SK-N-SH (cell line): ENCODE results near the gene THADA. TPM values are rescaled to one million over a fixed set of nuclear protein-coding genes. Genes with fewer than 3 reads are reported as not detected.
A peak's percentile ranks its signal among the peaks of the same experiment; 100 is the strongest.

Source experiments
- CTCF ChIA-PET: fragments of 300-600, 350-600 bp; formaldehyde crosslinking; extraction: SDS; loops from one replicate; lab custom pipeline; 2021; lab: Yijun Ruan, JAX
- POLR2A ChIA-PET: fragments of 350-600 bp; sonication (Branson Sonifier 250); formaldehyde crosslinking; extraction: SDS; loops from one replicate; lab custom pipeline; 2020; ENCODE audit warnings: antibody characterized with exemption, inconsistent platforms; lab: Yijun Ruan, JAX
- DNase-seq: peaks from one replicate; pipeline ENCODE4 v3.0.0; 2012
- H2AFZ ChIP-seq: fragments of 200-600 bp; sonication (generic); 2 replicates; pipeline ENCODE4 v1.8.1; 2016; ENCODE audit warnings: antibody characterized with exemption, mild to moderate bottlenecking, low read depth
- H3F3A ChIP-seq: fragments of 200-600 bp; sonication (generic); replicated peaks from 2 replicates; pipeline ENCODE3; 2016; ENCODE audit warnings: antibody characterized with exemption, mild to moderate bottlenecking; ENCODE audit not compliant: insufficient read depth
- H3K27ac ChIP-seq, 2 experiments: fragments of 200-500 bp in 1 of 2; fragments of 200-600 bp in 1 of 2; sonication (Bioruptor generic) in 1 of 2; sonication (generic), shearing (Covaris generic) in 1 of 2; 2 replicates each; pipeline versions ENCODE4 v1.5.1 to v1.6.1; 2014 to 2016; ENCODE audit warnings: low read depth in 2 of 2, inconsistent platforms in 1 of 2, low read length in 1 of 2, mild to moderate bottlenecking in 1 of 2, mixed read lengths in 1 of 2
- H3K27me3 ChIP-seq: fragments of 200-600 bp; sonication (generic), shearing (Covaris generic); 2 replicates; pipeline ENCODE4 v1.6.1; 2016; ENCODE audit warnings: mixed run types; ENCODE audit not compliant: insufficient read depth
- H3K36me3 ChIP-seq, 2 experiments: fragments of 200-500 bp in 1 of 2; fragments of 200-600 bp in 1 of 2; sonication (Bioruptor generic) in 1 of 2; sonication (generic) in 1 of 2; replicated peaks in 1 of 2; 2 replicates each; pipeline versions ENCODE3 to v1.5.1; 2014 to 2016; ENCODE audit warnings: low read length in 1 of 2, mild to moderate bottlenecking in 1 of 2; ENCODE audit not compliant: insufficient read depth in 2 of 2, control insufficient read depth in 1 of 2
- H3K4me1 ChIP-seq, 2 experiments: fragments of 200-500 bp in 1 of 2; fragments of 200-600 bp in 1 of 2; sonication (Bioruptor generic) in 1 of 2; sonication (generic), shearing (Covaris generic) in 1 of 2; 2 replicates each; pipeline versions ENCODE4 v1.5.1 to v1.6.1; 2014 to 2016; ENCODE audit warnings: low read depth in 1 of 2, low read length in 1 of 2, mixed run types in 1 of 2; ENCODE audit not compliant: insufficient read depth in 2 of 2, control insufficient read depth in 1 of 2
- H3K4me2 ChIP-seq: fragments of 200-600 bp; sonication (generic), shearing (Covaris generic); 2 replicates; pipeline ENCODE4 v1.6.1; 2017; ENCODE audit warnings: mixed run types
- H3K4me3 ChIP-seq, 2 experiments: fragments of 200-500 bp in 1 of 2; fragments of 200-600 bp in 1 of 2; sonication (Bioruptor generic) in 1 of 2; sonication (generic), shearing (Covaris generic) in 1 of 2; 2 replicates each; pipeline versions ENCODE4 v1.5.1 to v1.8.1; 2014 to 2016; ENCODE audit warnings: low read depth in 2 of 2, inconsistent platforms in 1 of 2, low read length in 1 of 2, mild to moderate bottlenecking in 1 of 2, mixed read lengths in 1 of 2, moderate library complexity in 1 of 2
- H3K79me2 ChIP-seq: fragments of 200-600 bp; sonication (generic); 2 replicates; pipeline ENCODE4 v1.8.1; 2017; ENCODE audit warnings: mild to moderate bottlenecking; ENCODE audit not compliant: insufficient read depth
- H3K9ac ChIP-seq: fragments of 200-600 bp; sonication (generic); 2 replicates; pipeline ENCODE4 v1.6.1; 2017; ENCODE audit warnings: mixed run types
- H3K9me2 ChIP-seq: fragments of 200-600 bp; sonication (generic); 2 replicates; pipeline ENCODE4 v1.6.1; 2017; ENCODE audit warnings: mixed run types
- H3K9me3 ChIP-seq: fragments of 200-600 bp; sonication (generic); 2 replicates; pipeline ENCODE4 v1.6.1; 2017; ENCODE audit warnings: mixed run types, mild to moderate bottlenecking, moderate library complexity
- H4K20me1 ChIP-seq: fragments of 200-600 bp; sonication (generic); 2 replicates; pipeline ENCODE4 v1.6.1; 2017; ENCODE audit warnings: mild to moderate bottlenecking, mixed run types; ENCODE audit not compliant: insufficient read depth
- CHD2 ChIP-seq: fragments of 150-350 bp; IDR thresholded peaks from 2 replicates; pipeline ENCODE4 v1.6.1; 2018; ENCODE audit warnings: low read length; ENCODE audit not compliant: partially characterized antibody
- CTCF ChIP-seq: fragments of 200-600 bp; sonication (generic); IDR thresholded peaks from 2 replicates; pipeline ENCODE4 v1.6.1; 2017; ENCODE audit warnings: antibody characterized with exemption, mild to moderate bottlenecking, moderate library complexity
- ELF1 ChIP-seq: IDR thresholded peaks from 2 replicates; pipeline ENCODE4 v1.4.0; 2012
- EP300 ChIP-seq, 2 experiments: IDR thresholded peaks; 2 replicates each; pipeline versions ENCODE4 v1.4.0 to v1.6.1; 2012; ENCODE audit warnings: borderline replicate concordance in 1 of 2, low read depth in 1 of 2, low read length in 1 of 2
- EZH2phosphoT487 ChIP-seq: fragments of 200-600 bp; sonication (generic); IDR thresholded peaks from 2 replicates; pipeline ENCODE4 v1.6.1; 2017; ENCODE audit warnings: low read depth, mixed run types, mild to moderate bottlenecking, antibody characterized with exemption, moderate library complexity, borderline replicate concordance
- FOSL2 ChIP-seq: IDR thresholded peaks from 2 replicates; pipeline ENCODE4 v1.4.0; 2012; ENCODE audit warnings: low read depth, mild to moderate bottlenecking, moderate library complexity, borderline replicate concordance
- FOXJ3 ChIP-seq: sonication (generic); formaldehyde crosslinking; IDR thresholded peaks from 2 replicates; pipeline ENCODE4 v1.5.1; 2020; ENCODE audit warnings: mild to moderate bottlenecking, missing genetic modification reagents
- FOXM1 ChIP-seq: IDR thresholded peaks from 2 replicates; pipeline ENCODE4 v1.4.0; 2012; ENCODE audit warnings: low read depth, mild to moderate bottlenecking
- GABPA ChIP-seq: IDR thresholded peaks from 2 replicates; pipeline ENCODE4 v1.4.0; 2012; ENCODE audit warnings: low read depth, mild to moderate bottlenecking
- GATA2 ChIP-seq: sonication (generic); formaldehyde crosslinking; IDR thresholded peaks from 2 replicates; pipeline ENCODE4 v1.5.0; 2020; ENCODE audit warnings: mild to moderate bottlenecking, missing genetic modification reagents
- JUND ChIP-seq: IDR thresholded peaks from 2 replicates; pipeline ENCODE4 v1.4.0; 2012
- MAX ChIP-seq: IDR thresholded peaks from 2 replicates; pipeline ENCODE4 v1.4.0; 2012; ENCODE audit warnings: low read depth
- MEF2A ChIP-seq: IDR thresholded peaks from 2 replicates; pipeline ENCODE4 v1.4.0; 2012; ENCODE audit warnings: low read depth, borderline replicate concordance
- MXI1 ChIP-seq: IDR thresholded peaks from 2 replicates; pipeline ENCODE4 v1.6.1; 2012; ENCODE audit warnings: mild to moderate bottlenecking, low read depth, low read length, improper control_type of control experiment
- NRF1 ChIP-seq: IDR thresholded peaks from 2 replicates; pipeline ENCODE4 v1.6.1; 2012; ENCODE audit warnings: low read depth, mild to moderate bottlenecking, low read length
- POLR2AphosphoS5 ChIP-seq: IDR thresholded peaks from 2 replicates; pipeline ENCODE4 v1.6.1; 2012; ENCODE audit warnings: low read depth, low read length
- RAD21 ChIP-seq: IDR thresholded peaks from 2 replicates; pipeline ENCODE4 v1.6.1; 2012; ENCODE audit warnings: mild to moderate bottlenecking, low read length
- RCOR1 ChIP-seq: fragments of 150-350 bp; IDR thresholded peaks from 2 replicates; pipeline ENCODE4 v1.6.1; 2017; ENCODE audit warnings: antibody characterized with exemption, low read length
- RFX5 ChIP-seq: IDR thresholded peaks from 2 replicates; pipeline ENCODE4 v1.6.1; 2012; ENCODE audit warnings: mild to moderate bottlenecking, improper control_type of control experiment, low read length
- RXRA ChIP-seq: IDR thresholded peaks from 2 replicates; pipeline ENCODE4 v1.4.0; 2012; ENCODE audit warnings: low read depth, mild to moderate bottlenecking, borderline replicate concordance
- SIN3A ChIP-seq: IDR thresholded peaks from 2 replicates; pipeline ENCODE4 v1.6.1; 2012; ENCODE audit warnings: low read depth, mild to moderate bottlenecking, low read length, moderate library complexity, borderline replicate concordance
- SMC3 ChIP-seq: IDR thresholded peaks from 2 replicates; pipeline ENCODE4 v1.6.1; 2012; ENCODE audit warnings: low read depth, low read length, improper control_type of control experiment
- TCF12 ChIP-seq: IDR thresholded peaks from 2 replicates; pipeline ENCODE4 v1.4.0; 2012
- TEAD4 ChIP-seq: IDR thresholded peaks from 2 replicates; pipeline ENCODE4 v1.4.0; 2012; ENCODE audit warnings: mild to moderate bottlenecking, borderline replicate concordance; ENCODE audit not compliant: insufficient read depth
- USF1 ChIP-seq: IDR thresholded peaks from 2 replicates; pipeline ENCODE4 v1.4.0; 2012; ENCODE audit warnings: low read depth, borderline replicate concordance
- USF2 ChIP-seq: fragments of 150-350 bp; IDR thresholded peaks from 2 replicates; pipeline ENCODE4 v1.6.1; 2017; ENCODE audit warnings: antibody characterized with exemption, low read length, low read depth, borderline replicate concordance
- polyA plus RNA-seq, 3 experiments: library from polyadenylated mRNA; depleted of rRNA; stranded (reverse); fragments of >200 nt; gene quantifications; 2 replicates each; pipeline ENCODE4 v1.2.3, GENCODE V29; 2012

The THADA gene
- polyA plus RNA-seq, 1 of the 3 experiments (the other 2 are of a cell fraction) = 25.6 TPM

GRCh38 chr2:43522177-43522576 is 73.7 kb downstream of the THADA start:
- no peaks in the 10 kb centered on the region for H4K20me1 ChIP-seq
- no peaks in the 10 kb centered on the region for H3K27me3 ChIP-seq
- peaks cover 21% of the 10 kb centered on the region in 2 experiments for H3K36me3 ChIP-seq
- H3K79me2 ChIP-seq = no peaks in the 10 kb centered on the region; the same call in 1 of the 2 replicates
- H3K9me3 ChIP-seq = no peaks in the 10 kb centered on the region
- no peak overlapping the region for H3K9ac ChIP-seq
- no peak overlapping the region for H3K4me2 ChIP-seq
- peaks cover 14 to 16% of the 10 kb centered on the region in 2 experiments; a peak in 3 of 4 replicates for H3K4me1 ChIP-seq
- H3K27ac ChIP-seq = peak overlapping the region in 1 of 2 experiments; percentile 95; a peak in 2 of 4 replicates
- H3K9me2 ChIP-seq = no peaks in the 10 kb centered on the region
- no peak overlapping the region for H2AFZ ChIP-seq
- H3K4me3 ChIP-seq = no peak overlapping the region
- POLR2A ChIA-PET = interaction anchor here (0.9 to 1.1 kb wide), 3 partner anchors 255 to 296 kb away, joined by 3 to 5 read pairs (median 4); partner anchors contain the start of gene ZFP36L2
- no peak for TF ChIP-seq RXRA
- TF ChIP-seq TEAD4 = peak; percentile 38; the same call in 1 of the 2 replicates
- TF ChIP-seq USF1 = no peak
- TF ChIP-seq FOSL2 = no peak
- peak; percentile 65 for TF ChIP-seq CHD2
- TF ChIP-seq MAX = no peak
- peak in 1 of 2 experiments; percentile 93; a peak in 2 of 4 replicates for TF ChIP-seq EP300 (IDR thresholded peaks at IDR 0.05; ENCODE audit: borderline replicate concordance in 1 of 2, low read depth in 1 of 2, low read length in 1 of 2)
- TF ChIP-seq NRF1 = no peak
- no peak for TF ChIP-seq JUND
- no peak for TF ChIP-seq FOXJ3 (CRISPR knock-in tag)
- TF ChIP-seq ELF1 = no peak
- TF ChIP-seq RFX5 = no peak; the same call in 1 of the 2 replicates
- no peak for TF ChIP-seq MEF2A
- TF ChIP-seq SMC3 = no peak
- peak; percentile 94 for TF ChIP-seq GATA2 (CRISPR knock-in tag)
- no peak for TF ChIP-seq USF2
- TF ChIP-seq MXI1 = peak; percentile 24; the same call in 1 of the 2 replicates
- peak; percentile 78 for TF ChIP-seq RCOR1
- no peak for TF ChIP-seq POLR2AphosphoS5
- no peak for TF ChIP-seq EZH2phosphoT487
- TF ChIP-seq RAD21 = peak; percentile 29; the same call in 1 of the 2 replicates
- peak; percentile 26; the same call in 1 of the 2 replicates for TF ChIP-seq TCF12
- no peak for TF ChIP-seq CTCF
- no peak for TF ChIP-seq SIN3A
- TF ChIP-seq FOXM1 = no peak
- no peak for TF ChIP-seq GABPA
- peak; percentile 48 for DNase-seq
- peaks cover 19% of the 10 kb centered on the region for H3F3A ChIP-seq
- CTCF ChIA-PET = interaction anchor here (0.6 to 3.4 kb wide), 15 partner anchors 9 to 574 kb away, joined by 3 to 19 read pairs (median 4); no protein-coding TSS in a partner anchor
